Gastroesophageal sphincter (tissue), 3 donors: ENCODE data around the gene MRPL3.

Experiments used
- POLR2A ChIP-seq, 2 donors: fragments of 450-650 bp; IDR thresholded peaks; one replicate each; pipeline ENCODE4 v1.6.1; 2017; ENCODE audit warnings: antibody characterized with exemption in 2 of 2, mild to moderate bottlenecking in 2 of 2, moderate library complexity in 1 of 2
- POLR2AphosphoS5 ChIP-seq: sonication (generic); formaldehyde crosslinking; IDR thresholded peaks from one replicate; pipeline ENCODE4 v1.6.1; 2017; ENCODE audit warnings: antibody characterized with exemption
- TF ChIP-seq, protein P1 (sequence below), 4 experiments: fragments of 200-600 bp in 2 of 4; fragments of 450-650 bp in 2 of 4; sonication (generic) in 1 of 4; IDR thresholded peaks; one replicate each; pipeline ENCODE4 v1.5.1; 2017 to 2019; ENCODE audit warnings: antibody characterized with exemption in 4 of 4, mild to moderate bottlenecking in 2 of 4, moderate library complexity in 2 of 4

DNA sequence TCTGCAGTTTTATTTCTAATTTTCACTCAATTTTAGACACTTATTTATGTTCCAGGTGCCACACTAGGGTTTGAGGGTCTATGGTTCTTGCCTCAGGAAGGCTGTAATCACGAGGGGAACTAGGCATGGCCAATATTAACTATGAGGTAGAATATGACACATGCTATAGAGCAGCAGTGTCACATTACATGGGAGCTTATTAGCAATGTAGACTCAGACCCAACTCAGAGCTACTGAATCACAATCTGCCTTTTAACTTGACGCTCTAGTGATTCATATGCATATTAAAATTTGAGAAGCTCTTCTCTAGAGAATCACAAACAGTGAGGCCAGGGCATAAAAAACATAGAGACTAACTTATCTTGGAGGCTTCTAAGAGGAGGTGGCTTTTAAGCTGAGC is 32.8 kb upstream of the MRPL3 start:
- TF ChIP-seq POLR2A (IDR thresholded peaks at IDR 0.05) (no peak), POLR2AphosphoS5 (no peak)
- TF ChIP-seq, protein P1, sequence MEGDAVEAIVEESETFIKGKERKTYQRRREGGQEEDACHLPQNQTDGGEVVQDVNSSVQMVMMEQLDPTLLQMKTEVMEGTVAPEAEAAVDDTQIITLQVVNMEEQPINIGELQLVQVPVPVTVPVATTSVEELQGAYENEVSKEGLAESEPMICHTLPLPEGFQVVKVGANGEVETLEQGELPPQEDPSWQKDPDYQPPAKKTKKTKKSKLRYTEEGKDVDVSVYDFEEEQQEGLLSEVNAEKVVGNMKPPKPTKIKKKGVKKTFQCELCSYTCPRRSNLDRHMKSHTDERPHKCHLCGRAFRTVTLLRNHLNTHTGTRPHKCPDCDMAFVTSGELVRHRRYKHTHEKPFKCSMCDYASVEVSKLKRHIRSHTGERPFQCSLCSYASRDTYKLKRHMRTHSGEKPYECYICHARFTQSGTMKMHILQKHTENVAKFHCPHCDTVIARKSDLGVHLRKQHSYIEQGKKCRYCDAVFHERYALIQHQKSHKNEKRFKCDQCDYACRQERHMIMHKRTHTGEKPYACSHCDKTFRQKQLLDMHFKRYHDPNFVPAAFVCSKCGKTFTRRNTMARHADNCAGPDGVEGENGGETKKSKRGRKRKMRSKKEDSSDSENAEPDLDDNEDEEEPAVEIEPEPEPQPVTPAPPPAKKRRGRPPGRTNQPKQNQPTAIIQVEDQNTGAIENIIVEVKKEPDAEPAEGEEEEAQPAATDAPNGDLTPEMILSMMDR (IDR thresholded peaks at IDR 0.05) = no peak
